Measurements from ENCODE around the gene CRHBP.
"Not testable (repeated sequence)": the region's sequence is repeated elsewhere in the genome, so short reads cannot be mapped to it uniquely, and the experiment has no call there.

The CRHBP gene

GRCh38 chr5:76958991-76959767, 6.3 kb downstream of the CRHBP start:
- no peak for DNase-seq (ENCODE audit: low read depth)

DNA sequence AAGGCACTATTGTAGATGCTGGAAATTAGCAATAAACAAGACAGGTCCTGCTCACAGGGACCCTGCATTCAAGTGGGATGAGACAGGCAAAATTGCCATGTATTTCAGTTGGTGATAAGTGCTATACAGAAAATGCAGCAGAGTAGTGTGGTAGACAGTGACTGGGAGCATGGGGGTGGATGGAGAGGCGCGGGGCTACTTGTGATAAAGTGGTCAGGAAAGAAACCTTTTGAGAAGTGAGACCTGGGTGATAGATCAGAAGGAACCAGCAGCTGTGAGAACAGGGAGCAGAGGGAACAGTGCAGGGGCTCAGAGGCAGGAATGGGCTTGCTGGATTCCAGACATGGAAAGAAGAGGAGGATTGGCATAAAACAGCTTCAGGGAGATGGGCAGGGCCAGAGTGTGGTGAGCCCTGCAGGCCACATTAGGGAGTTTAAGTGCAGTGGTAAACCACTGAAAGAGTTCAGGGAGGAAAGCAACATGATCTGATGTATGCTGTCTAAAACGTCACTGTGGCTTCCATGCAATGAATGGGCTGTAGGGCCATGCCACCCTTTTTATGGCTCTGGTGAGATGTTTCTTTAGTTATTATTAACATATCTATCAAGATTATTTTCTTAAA, 7.3 kb downstream of the CRHBP start:
- no peak for DNase-seq (ENCODE audit: low read depth)

DNA sequence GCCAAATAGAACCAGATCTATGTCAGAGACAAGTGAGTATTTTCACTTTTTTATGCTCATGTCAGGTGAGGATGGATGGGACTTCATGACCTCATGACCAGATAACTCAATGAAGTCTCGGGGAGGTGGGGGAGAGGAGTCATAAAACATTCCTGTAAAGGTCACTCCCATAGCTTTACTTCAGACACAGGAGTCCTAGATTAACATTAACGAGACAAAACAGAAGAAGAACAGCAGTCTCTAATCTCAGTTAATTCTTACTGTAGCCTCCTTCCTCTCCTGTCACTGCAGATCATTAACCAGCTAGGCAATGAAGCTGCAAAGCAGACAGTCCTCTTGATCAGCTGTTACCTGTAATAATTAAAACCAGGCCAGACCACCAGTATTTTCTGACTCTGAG, 11.2 kb downstream of the CRHBP start:
- DNase-seq (ENCODE audit: low read depth): no peak

GRCh38 chr5:76971511-76971910, 18.7 kb downstream of the CRHBP start:
- DNase-seq (ENCODE audit: low read depth): no peak

DNA sequence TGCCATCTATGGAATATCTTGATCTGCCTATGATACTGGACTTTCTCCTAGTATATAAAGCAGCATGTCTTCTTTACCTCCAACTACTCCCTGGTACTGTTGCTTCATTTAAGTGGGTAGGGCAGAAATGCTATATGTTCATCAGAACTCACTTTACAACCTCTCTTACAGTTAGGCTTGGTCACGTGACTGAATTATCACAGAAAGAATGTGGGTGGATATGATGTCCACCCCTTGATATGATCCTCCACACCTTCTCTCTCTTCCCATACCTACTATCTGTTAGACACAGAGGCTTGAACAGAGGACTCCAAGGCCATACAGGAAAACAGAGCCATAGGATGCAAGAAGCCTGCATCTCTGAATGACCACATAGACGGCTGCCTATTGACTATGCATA, 19.8 kb downstream of the CRHBP start:
- DNase-seq (ENCODE audit: low read depth): no peak

GRCh38 chr5:76974785-76975184, 21.9 kb downstream of the CRHBP start:
- no peak for DNase-seq (ENCODE audit: low read depth)

- DNase-seq (ENCODE audit: low read depth): no peak
Observed at GRCh38 chr5:76978869-76979268, 26.0 kb downstream of the CRHBP start.

- DNase-seq (ENCODE audit: low read depth): no peak
Observed at GRCh38 chr5:76980518-76981144, 27.8 kb downstream of the CRHBP start.

- DNase-seq (ENCODE audit: low read depth): no peak
Observed at GRCh38 chr5:76982450-76982849, 29.6 kb downstream of the CRHBP start.

GRCh38 chr5:76983468-76983867, 30.6 kb downstream of the CRHBP start:
- DNase-seq (ENCODE audit: low read depth): no peak

GRCh38 chr5:76986825-76987526, 34.1 kb downstream of the CRHBP start:
- no peak for DNase-seq (ENCODE audit: low read depth)

GRCh38 chr5:76990899-76991459, 38.1 kb downstream of the CRHBP start:
- no peak for DNase-seq (ENCODE audit: low read depth)

DNA sequence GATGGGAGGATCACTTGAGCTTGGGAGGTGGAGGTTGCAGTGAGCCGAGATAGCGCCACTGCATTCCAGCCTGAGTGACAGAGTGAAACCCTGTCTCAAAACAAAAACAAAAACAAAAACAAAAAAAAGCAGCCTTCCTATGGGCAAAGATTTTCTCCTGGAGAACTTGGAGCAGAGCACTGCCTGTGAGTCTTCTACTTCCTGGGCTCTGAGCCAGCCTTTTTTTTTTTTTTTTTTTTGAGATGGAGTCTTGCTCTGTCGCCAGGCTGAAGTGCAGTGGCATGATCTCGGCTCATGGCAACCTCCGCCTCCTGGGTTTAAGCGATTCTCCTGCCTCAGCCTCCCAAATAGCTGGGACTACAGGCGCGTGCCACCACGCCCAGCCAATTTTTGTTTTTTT, 40.6 kb downstream of the CRHBP start:
- not testable (repeated sequence) for DNase-seq (ENCODE audit: low read depth)

DNA sequence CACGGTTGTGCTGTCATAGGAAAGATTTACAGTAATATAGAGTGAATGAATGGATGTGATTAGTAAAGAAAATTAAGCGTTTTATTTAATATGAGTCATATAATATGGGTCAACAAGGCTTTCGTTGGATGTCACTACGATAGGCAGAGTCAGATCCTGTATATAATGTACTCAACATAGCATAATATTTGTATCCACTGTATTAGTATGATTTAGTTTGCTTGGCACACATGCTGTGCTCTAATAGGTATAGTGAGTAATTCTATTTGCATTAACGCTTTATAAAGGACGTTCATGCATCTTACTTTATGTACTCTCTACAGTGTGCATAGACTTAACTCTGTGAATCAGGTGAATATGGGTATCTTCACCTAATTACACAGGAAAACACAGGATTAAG, 41.5 kb downstream of the CRHBP start:
- no peak for DNase-seq (ENCODE audit: low read depth)

DNA sequence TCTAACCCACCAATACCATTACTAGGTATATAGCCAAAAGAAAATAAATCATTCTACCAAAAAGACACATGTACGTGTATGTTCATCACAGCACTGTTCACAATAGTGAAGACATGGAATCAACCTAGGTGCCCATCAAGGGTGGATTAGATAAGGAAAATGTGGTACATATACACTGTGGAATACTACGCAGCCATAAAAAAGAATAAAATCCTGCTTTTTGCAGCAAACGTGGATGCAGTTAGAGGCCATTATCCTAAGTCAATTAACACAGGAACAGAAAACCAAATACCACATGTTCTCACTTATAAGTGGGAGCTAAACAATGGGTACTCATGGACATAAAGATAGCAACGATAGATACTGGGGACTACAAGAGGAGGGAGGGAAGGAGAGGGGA, 45.4 kb downstream of the CRHBP start:
- DNase-seq (ENCODE audit: low read depth): not testable (repeated sequence)

DNA sequence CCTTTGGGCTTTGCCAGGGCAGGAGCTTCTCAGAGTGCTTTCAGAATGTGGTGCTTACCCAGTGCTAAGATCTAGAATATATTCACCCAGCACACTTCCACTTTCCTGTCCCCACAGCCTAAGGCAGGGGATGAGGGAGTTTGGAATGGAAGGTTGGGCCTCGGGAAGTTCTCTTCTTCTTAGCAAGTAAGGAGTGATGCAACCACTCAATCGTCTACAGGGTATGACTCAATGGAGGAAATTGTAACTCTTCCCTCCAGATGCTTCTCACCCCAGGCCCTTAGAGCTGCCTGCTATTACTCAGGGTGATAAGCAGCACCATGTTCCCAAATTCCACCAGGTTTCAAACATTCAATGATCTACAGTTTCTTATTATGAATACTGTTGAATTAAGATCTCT, 46.6 kb downstream of the CRHBP start:
- DNase-seq (ENCODE audit: low read depth): no peak

DNA sequence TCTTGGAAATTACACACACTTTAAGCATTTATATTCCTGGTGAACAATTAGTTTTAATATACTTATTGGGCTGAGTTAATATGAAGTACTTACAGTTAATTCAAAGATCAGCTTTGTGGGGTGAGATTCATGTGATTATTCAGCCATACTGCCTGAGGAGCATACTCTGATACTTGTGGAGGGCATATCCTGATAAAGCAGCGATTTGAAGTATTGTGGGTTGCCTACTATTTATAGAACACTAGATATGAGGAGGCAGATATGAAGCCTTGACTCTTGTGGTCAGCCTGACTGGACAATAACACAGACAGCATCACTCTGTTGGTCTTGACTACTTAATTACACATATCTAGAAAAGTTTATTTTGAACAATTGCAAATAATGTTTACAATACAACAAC, 50.4 kb downstream of the CRHBP start:
- no peak for DNase-seq (ENCODE audit: low read depth)

- no peak for DNase-seq (ENCODE audit: low read depth)
Observed at GRCh38 chr5:77006124-77006523, 53.3 kb downstream of the CRHBP start.

DNA sequence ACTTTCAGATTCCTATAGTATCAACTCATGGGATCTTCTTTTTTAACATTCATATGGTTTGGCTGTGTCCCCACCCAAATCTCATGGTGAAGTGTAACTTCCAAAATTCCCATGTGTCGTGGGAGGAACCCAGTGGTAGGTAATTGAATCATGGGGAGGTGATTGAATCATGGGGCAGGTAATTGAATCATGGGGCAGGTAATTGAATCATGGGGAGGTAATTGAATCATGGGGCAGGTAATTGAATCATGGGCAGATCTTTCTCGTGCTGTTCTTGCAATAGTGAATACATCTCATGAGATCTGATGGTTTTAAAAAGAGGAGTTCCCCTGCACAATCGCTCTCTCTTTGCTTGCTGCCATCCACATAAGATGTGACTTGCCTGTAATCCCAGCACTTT, 55.6 kb downstream of the CRHBP start:
- DNase-seq (ENCODE audit: low read depth): no peak

GRCh38 chr5:77010243-77010642, 57.4 kb downstream of the CRHBP start:
- DNase-seq (ENCODE audit: low read depth): no peak

DNA sequence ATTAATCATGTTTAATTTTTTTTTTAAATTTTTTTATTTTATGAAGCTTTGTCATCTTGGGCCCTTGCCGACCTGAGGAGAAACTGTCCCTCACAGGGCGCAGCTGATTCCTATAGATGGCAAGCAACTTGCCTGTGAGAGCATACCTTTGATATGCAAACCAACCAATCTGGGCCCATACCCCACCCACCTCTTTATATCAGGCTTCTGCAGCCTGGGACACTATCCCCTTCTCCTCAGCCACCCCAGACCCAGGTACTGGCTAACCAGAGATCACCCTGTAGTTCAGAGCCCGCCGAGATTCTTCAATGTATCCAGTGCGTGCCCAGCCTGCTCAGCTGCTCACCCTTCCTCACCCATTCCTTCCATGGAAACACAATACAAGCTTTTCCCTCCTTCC, 58.7 kb downstream of the CRHBP start:
- DNase-seq (ENCODE audit: low read depth): no peak

DNA sequence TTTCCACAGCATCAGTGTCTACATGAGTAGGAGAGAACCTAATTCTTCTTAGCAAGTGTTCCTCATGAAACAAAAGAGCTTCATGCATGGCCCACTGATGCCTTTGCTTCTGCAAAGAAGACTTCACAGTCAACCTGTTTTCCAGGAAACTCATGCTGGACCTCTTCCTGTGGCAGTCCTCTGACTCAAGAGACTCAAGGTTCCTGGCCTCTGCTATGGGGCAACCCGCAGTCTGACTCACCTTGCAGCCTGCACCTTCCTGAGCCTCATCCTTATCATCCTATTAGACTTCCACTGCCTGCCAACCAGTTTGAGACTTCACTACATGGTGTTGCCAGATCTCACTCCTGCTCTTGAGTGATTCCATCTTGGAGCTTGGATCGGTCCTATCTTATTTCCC, 59.8 kb downstream of the CRHBP start:
- DNase-seq (ENCODE audit: low read depth): no peak
